GM20000 (cell line): ENCODE data around the gene NR2C1.

Experiments
- DNase-seq: peaks from one replicate; pipeline ENCODE4 v3.0.0; 2012; ENCODE audit warnings: low spot score
- TF ChIP-seq, protein P1 (sequence below): IDR thresholded peaks from 2 replicates; pipeline ENCODE4 v1.5.1; 2012; ENCODE audit warnings: mild to moderate bottlenecking, control low read depth; ENCODE audit errors: extremely low read depth, missing control alignments

The NR2C1 gene

DNA sequence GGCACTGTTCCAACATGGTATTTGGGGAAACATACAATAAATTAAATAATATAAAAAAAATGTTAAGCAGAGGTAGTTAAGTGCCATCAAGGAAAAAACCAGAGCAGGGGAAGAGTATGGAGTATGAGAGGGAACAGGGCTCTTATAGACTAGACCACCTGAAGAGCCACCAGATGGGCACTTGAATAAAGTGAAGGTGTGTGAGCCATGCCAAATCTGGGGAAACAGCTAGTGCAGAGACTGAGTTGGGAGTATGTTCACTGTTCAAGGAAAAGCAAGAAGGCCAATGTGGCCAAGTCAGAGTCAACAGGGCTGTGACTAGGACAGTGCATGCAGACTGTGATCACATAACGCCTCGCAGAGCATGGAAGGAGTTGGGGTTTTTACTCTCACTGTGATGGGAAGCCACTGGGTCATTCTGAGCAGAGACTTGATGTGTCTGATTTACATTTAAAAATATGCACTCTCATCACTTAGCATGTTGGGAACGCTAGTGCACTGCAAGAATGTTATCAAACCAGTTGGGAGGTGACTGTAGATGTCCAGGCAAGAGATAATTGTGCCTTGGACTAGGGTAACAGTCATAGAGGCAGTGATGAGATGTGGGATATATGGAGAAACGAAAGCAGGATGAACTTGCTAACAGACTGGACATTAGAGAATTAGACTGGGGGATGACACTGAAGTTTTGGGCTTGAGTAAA lies 95.5 kb downstream of the NR2C1 start:
- TF ChIP-seq, protein P1, sequence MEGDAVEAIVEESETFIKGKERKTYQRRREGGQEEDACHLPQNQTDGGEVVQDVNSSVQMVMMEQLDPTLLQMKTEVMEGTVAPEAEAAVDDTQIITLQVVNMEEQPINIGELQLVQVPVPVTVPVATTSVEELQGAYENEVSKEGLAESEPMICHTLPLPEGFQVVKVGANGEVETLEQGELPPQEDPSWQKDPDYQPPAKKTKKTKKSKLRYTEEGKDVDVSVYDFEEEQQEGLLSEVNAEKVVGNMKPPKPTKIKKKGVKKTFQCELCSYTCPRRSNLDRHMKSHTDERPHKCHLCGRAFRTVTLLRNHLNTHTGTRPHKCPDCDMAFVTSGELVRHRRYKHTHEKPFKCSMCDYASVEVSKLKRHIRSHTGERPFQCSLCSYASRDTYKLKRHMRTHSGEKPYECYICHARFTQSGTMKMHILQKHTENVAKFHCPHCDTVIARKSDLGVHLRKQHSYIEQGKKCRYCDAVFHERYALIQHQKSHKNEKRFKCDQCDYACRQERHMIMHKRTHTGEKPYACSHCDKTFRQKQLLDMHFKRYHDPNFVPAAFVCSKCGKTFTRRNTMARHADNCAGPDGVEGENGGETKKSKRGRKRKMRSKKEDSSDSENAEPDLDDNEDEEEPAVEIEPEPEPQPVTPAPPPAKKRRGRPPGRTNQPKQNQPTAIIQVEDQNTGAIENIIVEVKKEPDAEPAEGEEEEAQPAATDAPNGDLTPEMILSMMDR, result no peak
- DNase-seq, result no peak

DNA sequence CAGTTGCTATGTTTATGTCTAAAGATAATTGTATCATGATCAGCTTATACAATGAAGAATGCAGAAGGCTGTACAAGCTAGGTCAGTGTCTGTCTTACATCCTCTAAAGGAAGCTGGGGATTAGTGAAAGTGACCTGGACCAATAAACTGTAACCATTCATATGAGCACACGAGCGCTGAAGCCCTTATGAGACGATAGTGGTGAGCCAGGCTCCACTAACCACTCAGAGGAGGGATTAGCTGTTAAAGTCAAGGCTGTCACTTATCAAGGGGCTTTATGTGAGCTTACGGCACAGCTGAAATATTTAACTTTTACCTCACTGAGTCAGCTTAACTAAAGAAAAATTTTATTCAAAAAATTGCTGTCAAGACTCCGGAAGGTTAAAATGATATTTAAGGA lies 100.2 kb downstream of the NR2C1 start:
- TF ChIP-seq, protein P1, result no peak
- DNase-seq, result no peak

GRCh38 chr12:94972795-94973194 lies 100.6 kb downstream of the NR2C1 start:
- TF ChIP-seq, protein P1, result no peak
- no peak for DNase-seq

GRCh38 chr12:94971923-94972322 lies 101.5 kb downstream of the NR2C1 start:
- no peak for DNase-seq
- TF ChIP-seq, protein P1, result no peak

DNA sequence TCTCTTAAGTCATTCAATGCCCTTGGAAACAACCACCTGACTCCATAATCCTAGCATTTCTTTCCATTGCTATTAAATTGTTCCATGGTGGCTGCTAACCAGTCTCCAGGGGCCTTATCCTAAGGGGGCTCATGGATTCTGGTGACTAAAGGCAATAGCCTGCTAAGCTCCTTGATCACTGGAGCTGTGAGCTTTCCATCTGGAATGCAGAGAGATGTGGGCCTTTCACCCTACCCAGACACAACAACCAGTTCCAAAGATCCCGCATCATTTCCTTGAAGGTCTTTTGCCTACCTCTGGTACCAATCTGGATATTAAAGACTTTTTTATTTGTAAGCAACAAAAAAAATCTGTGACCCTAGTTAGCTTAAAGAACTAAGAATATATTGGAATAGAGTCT lies 102.9 kb downstream of the NR2C1 start:
- TF ChIP-seq, protein P1, result no peak
- DNase-seq, result no peak
